Activated gamma-delta T cell treated with Interleukin-2 at 50 U/mL for 16 hours (primary cell): ENCODE data around the gene ACADVL.
"Not testable (repeated sequence)": the region's sequence is repeated elsewhere in the genome, so short reads cannot be mapped to it uniquely, and the experiment has no call there.

Experiments
- DNase-seq: peaks from one replicate; pipeline ENCODE4 v3.0.0-alpha.2; 2020

Gene ACADVL

GRCh38 chr17:7235693-7236665, 16.2 kb downstream of the ACADVL start:
- DNase-seq, result no peak

- no peak for DNase-seq
Observed at GRCh38 chr17:7236808-7237207, 17.1 kb downstream of the ACADVL start.

- DNase-seq, result no peak
Observed at GRCh38 chr17:7237266-7237760, 17.6 kb downstream of the ACADVL start.

- DNase-seq, result peak; percentile 80
Observed at GRCh38 chr17:7237761-7238419, 18.2 kb downstream of the ACADVL start.

- peak; percentile 36 for DNase-seq
Observed at GRCh38 chr17:7238420-7239090, 18.8 kb downstream of the ACADVL start.

GRCh38 chr17:7239091-7240027, 19.6 kb downstream of the ACADVL start, which contains the start of gene PHF23:
Gene PHF23 (minus strand): TSS chr17:7239457. CDS start chr17:7239279, 178 bp downstream.
- peak; percentile 97 for DNase-seq

- no peak for DNase-seq
Observed at GRCh38 chr17:7240375-7240774, 20.6 kb downstream of the ACADVL start.

GRCh38 chr17:7241090-7241733, 21.5 kb downstream of the ACADVL start:
- no peak for DNase-seq

- DNase-seq, result peak; percentile 94
Observed at GRCh38 chr17:7241783-7242716, 22.3 kb downstream of the ACADVL start, which contains the start of gene GABARAP. Gene GABARAP (minus strand): TSS chr17:7242449. CDS start chr17:7242330, 119 bp downstream.

- peak; percentile 93 for DNase-seq
Observed at GRCh38 chr17:7242717-7243452, 23.1 kb downstream of the ACADVL start.

- DNase-seq, result no peak
Observed at GRCh38 chr17:7243453-7243729, 23.7 kb downstream of the ACADVL start.

- DNase-seq, result not testable (repeated sequence)
Observed at GRCh38 chr17:7243838-7244237, 24.1 kb downstream of the ACADVL start.

- DNase-seq, result no peak
Observed at GRCh38 chr17:7246779-7247178, 27.0 kb downstream of the ACADVL start.

GRCh38 chr17:7248796-7249195, 29.1 kb downstream of the ACADVL start:
- no peak for DNase-seq

- no peak for DNase-seq
Observed at GRCh38 chr17:7249214-7249613, 29.5 kb downstream of the ACADVL start.

- no peak for DNase-seq
Observed at GRCh38 chr17:7249830-7250229, 30.1 kb downstream of the ACADVL start.

- peak; percentile 16 for DNase-seq
Observed at GRCh38 chr17:7250695-7251627, 31.2 kb downstream of the ACADVL start.

- DNase-seq, result peak; percentile 99
Observed at GRCh38 chr17:7251661-7252175, 32.0 kb downstream of the ACADVL start, which contains the start of gene CTDNEP1. Gene CTDNEP1 (minus strand): TSS chr17:7251734. CDS start chr17:7251296, 438 bp downstream.
